Tongue (tissue), 2 donors: ENCODE measurements around the gene CXCL8. TPM values are rescaled to one million over a fixed set of nuclear protein-coding genes. Genes with fewer than 3 reads are reported as not detected.
"Not testable (repeated sequence)": the region's sequence is repeated elsewhere in the genome, so short reads cannot be mapped to it uniquely, and the experiment has no call there.

Source experiments
- DNase-seq: peaks from one replicate; pipeline ENCODE4 v3.0.0-alpha.2; 2015
- total RNA-seq: library from RNA; depleted of rRNA; stranded (reverse); fragments of >200 nt; gene quantifications from one replicate; pipeline ENCODE4 v1.2.3, GENCODE V29; 2014

CXCL8 gene
- total RNA-seq, 1 donor from 2014 or later = 9.6 TPM

DNA sequence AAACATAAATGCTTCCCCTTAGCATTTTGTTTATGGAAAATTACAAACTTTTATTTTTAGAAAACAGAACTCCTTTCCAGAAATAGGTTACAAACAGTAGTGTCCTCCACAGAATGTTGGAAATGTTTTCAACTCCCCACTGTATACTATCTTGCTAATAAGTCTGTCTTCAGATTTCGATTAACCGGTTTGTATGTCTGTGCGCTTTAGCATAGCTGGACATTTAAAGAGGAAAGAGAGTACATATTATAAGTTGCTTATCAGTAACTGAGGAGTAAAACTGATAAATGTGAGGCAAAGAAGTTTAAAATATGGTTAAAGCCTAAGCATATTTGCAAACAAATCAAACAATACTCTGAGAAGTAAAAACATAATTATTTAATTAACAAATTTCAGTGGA is 3.4 kb downstream of the CXCL8 start:
- DNase-seq = no peak

DNA sequence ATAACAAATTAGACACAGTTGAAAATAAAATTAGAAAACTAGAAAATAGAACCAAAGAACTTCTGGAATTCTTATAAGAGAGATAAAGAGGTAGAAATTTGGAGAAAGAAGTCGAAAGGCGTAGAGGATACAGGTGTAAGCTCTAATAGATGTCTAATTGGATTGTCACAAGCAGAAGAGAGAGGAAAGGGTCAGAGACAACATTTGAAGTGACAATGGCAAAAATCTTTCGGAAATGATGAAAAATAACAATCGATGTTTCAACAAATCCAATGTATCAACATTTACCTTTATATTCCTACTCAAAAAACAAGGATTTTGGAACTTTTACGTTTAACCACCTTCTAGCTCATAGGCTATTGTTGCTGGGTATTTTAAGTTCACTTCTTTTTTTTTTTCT is 3.8 kb downstream of the CXCL8 start:
- DNase-seq = no peak

- no peak for DNase-seq
These were observed 10.4 kb downstream of the CXCL8 start for GRCh38 chr4:73750730-73751129.

GRCh38 chr4:73751166-73751565 is 10.8 kb downstream of the CXCL8 start:
- DNase-seq = no peak

DNA sequence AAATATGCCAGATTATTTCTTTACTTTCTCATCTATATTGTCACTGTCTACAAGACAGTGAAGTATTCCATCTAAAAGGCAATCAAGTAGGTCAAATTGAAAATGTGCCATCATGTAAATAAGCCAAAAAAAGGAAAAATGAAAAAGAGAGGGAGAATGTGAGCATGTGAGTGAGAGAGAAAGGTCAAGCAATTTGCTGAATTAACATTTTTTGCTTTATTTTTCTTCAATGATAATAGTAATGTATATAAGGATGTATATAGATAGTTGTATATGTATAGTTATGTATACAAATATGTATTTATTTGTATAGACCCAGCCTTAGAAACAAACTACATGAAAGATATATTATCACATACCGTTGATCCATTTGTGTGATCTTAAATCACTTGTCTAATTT is 11.5 kb downstream of the CXCL8 start:
- DNase-seq = no peak

GRCh38 chr4:73752424-73752823 is 12.1 kb downstream of the CXCL8 start:
- DNase-seq = no peak

GRCh38 chr4:73753215-73753614 is 12.8 kb downstream of the CXCL8 start:
- no peak for DNase-seq

DNA sequence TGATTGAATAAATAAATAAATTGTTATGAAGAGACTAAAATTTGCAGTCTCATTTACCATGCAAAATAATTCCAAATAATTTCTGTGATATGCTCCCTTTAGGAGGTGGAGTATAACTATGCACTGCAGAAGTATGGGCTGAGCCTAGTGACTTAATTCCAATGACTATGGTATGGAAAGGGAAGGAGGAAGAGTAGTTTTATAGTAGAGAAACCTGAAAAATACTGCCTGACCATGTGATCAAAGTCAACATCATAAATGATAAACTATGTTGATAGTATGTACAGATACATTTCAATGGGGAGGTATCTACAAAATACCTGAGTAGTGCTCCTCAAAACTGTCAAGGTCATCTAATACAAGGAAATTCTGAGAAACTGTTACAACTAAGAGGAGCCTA is 14.6 kb downstream of the CXCL8 start:
- no peak for DNase-seq

DNA sequence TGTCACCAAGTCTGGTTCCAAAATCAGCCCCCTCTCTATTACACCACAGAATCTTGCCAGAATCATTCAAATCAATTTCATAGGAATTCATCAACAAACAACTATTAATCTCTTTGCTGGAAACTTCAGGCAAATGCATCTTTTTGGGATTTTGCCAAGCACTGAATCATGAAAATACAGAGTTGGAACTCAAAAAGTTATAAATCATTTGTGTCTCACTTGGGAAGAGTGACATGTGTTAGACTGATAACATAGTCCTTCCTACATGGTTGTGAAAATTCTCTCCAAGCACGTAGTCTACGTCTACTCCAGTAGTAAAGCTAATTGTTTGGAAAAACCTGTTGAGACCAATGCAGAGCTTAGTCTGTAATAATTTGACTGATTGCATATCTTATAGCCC is 19.0 kb downstream of the CXCL8 start:
- no peak for DNase-seq

GRCh38 chr4:73761856-73762255 is 21.5 kb downstream of the CXCL8 start:
- no peak for DNase-seq

DNA sequence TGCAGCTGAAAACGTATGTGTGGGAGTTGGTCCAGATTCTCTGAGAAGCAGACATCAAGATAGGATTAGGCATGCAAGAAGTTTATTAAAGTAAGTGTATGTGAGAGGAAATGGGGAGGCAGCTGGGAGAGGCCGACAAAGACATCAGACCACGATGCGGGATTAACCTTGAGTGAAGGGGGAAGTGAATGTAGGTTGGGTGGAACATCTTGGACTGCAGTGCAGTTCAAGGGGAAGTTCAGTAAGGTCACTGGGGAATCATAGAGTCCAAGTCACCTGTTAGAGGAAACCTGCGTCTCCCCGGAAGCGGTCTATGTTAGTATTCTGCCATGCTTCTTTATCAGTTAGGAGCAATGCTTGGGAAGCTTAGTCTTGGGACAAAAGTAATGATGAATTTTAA is 22.0 kb downstream of the CXCL8 start:
- DNase-seq = no peak

GRCh38 chr4:73763877-73764276 is 23.5 kb downstream of the CXCL8 start:
- no peak for DNase-seq

- no peak for DNase-seq
These were observed 24.1 kb downstream of the CXCL8 start for GRCh38 chr4:73764513-73764912.

DNA sequence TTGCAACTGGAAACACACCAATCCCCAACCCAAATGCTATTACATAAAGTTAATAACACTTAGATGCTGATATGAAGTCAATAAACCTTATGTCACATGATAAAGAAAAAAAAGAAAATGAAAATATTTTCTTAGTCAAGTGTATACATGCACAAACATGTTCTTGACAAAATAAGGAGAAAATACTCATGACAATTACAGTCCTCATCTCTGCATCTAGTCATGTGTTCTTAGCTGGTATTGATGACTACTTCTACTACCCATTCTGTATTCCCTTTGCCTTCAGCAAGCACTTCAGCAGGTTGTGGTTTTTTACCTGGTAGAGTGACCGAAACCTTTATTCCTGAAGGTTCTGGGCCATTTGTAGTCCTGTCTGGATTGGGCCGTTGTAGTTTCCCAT is 24.9 kb downstream of the CXCL8 start:
- DNase-seq = no peak

DNA sequence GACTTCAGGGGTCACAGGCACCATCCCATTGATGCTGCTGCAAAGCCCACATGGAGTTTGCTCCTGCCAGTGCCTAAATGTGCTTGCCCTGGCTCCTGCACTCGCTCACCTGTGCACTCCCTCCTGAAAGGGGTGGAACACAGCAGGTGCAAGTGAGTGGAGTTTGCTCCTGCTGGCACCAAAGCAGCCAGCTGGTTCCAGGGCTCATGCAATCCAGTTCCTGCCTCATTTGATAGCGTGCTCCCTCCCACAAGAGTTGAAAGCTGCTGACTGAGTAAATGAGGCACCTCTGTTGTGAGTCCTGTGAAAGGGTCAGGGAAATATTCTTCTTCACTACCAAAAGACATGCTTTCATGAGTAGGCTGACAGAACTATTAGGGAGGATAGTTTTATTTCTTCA is 30.5 kb downstream of the CXCL8 start:
- DNase-seq = no peak

DNA sequence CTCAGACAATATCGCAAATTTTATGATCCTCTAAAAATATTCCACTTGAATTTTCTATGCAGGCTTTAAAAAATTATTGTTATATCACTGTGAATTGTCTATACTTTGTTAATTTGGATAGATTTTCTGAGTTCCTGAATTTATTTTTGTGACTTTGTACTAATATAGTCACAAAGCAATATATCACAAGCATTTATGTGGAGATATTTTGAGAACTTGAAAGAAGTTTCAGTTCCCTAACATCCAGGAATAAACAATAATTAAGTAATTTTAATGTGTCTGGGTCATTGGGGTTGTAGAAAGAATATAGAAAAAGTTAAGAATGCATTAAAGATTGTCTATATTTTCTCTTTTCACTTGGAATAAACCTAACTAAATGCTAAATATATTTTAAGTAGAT is 32.0 kb downstream of the CXCL8 start:
- DNase-seq = no peak

GRCh38 chr4:73774406-73774805 is 34.0 kb downstream of the CXCL8 start:
- not testable (repeated sequence) for DNase-seq

GRCh38 chr4:73776321-73776729 is 36.0 kb downstream of the CXCL8 start:
- DNase-seq = peak; percentile 36

- DNase-seq = no peak
These were observed 37.2 kb downstream of the CXCL8 start for GRCh38 chr4:73777612-73778011.

GRCh38 chr4:73780243-73780642 is 39.9 kb downstream of the CXCL8 start:
- no peak for DNase-seq

- DNase-seq = no peak
These were observed 40.5 kb downstream of the CXCL8 start for GRCh38 chr4:73780834-73781233.

DNA sequence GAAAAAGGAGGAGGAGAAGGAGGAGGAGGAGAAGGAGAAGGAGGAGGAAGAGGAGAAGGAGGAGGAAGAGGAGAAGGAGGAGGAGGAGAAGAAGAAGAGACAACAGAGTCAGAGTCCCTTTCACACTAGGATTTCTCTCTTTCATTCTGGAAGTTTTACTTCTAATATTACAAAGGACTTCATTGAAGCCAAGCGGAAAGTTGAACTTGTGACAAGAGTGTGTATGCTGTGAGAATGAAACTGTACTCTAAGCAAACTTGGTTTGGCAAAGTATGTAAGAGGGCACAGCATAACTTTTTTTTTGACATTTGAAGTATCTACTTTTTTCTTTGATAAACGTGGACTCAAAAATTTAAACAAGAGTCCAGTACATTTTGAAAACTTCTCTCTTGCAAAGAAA is 48.0 kb downstream of the CXCL8 start:
- DNase-seq = no peak
